HepG2 (cell line): ENCODE data around the gene ZNF669. TPM values are rescaled to one million over a fixed set of nuclear protein-coding genes. Genes with fewer than 3 reads are reported as not detected.

Source experiments
- POLR2G ChIP-seq: fragments of 200-400 bp; formaldehyde crosslinking; IDR thresholded peaks from 2 replicates; pipeline ENCODE4 v1.6.1; 2018; ENCODE audit warnings: mild to moderate bottlenecking, low read depth, low read length, moderate library complexity
- SMARCC2 ChIP-seq: fragments of 450-650 bp; IDR thresholded peaks from 2 replicates; pipeline ENCODE4 v1.6.1; 2017; ENCODE audit warnings: antibody characterized with exemption, mild to moderate bottlenecking
- SNAI1 ChIP-seq: sonication (generic); formaldehyde crosslinking; IDR thresholded peaks from 2 replicates; pipeline ENCODE4 v1.5.0; 2020; ENCODE audit warnings: mild to moderate bottlenecking, missing genetic modification reagents, borderline replicate concordance
- SP4 ChIP-seq: sonication (generic); formaldehyde crosslinking; IDR thresholded peaks from 2 replicates; pipeline ENCODE4 v1.8.1; 2023; ENCODE audit warnings: mild to moderate bottlenecking, missing genetic modification reagents
- ZNF138 ChIP-seq: sonication (generic); formaldehyde crosslinking; IDR thresholded peaks from 2 replicates; pipeline ENCODE4 v1.5.0; 2020; ENCODE audit warnings: mild to moderate bottlenecking, low read depth, missing genetic modification reagents
- polyA plus RNA-seq, 8 experiments: library from polyadenylated mRNA; depleted of rRNA in 3 of 8; stranded (reverse) in 7 of 8; unstranded in 1 of 8; fragments of >200 nt; fragmentation: Illumina TruSeq in 4 of 8; extraction: Trizol in 4 of 8; gene quantifications; 2 replicates each; pipeline versions ENCODE4 v1.2.1 to v1.2.3, GENCODE V29; 2011 to 2016; ENCODE audit warnings: low read depth in 4 of 8, missing spikeins in 1 of 8, mixed read lengths in 1 of 8; ENCODE audit not compliant: insufficient read depth in 1 of 8
- total RNA-seq, 5 experiments: library from RNA; depleted of rRNA; stranded (reverse); fragments of >200 nt; fragmentation: Illumina TruSeq; extraction: Trizol; gene quantifications; 2 replicates each; pipeline ENCODE4 v1.2.3, GENCODE V29; 2016; ENCODE audit warnings: low read depth in 1 of 5
- TF ChIP-seq, protein P1 (sequence below): sonication (generic); formaldehyde crosslinking; IDR thresholded peaks from 2 replicates; pipeline ENCODE4 v1.4.0; 2020; ENCODE audit warnings: missing genetic modification reagents; ENCODE audit errors: not compliant biosample characterization
- TF ChIP-seq, protein P2 (sequence below): sonication (generic); formaldehyde crosslinking; IDR thresholded peaks from 2 replicates; pipeline ENCODE4 v1.5.0; 2020; ENCODE audit warnings: mild to moderate bottlenecking, missing genetic modification reagents, borderline replicate concordance
- TF ChIP-seq, protein P3 (sequence below): sonication (generic); formaldehyde crosslinking; IDR thresholded peaks from 2 replicates; pipeline ENCODE4 v1.4.0; 2020; ENCODE audit warnings: mild to moderate bottlenecking, missing genetic modification reagents, borderline replicate concordance
- TF ChIP-seq, protein P4 (sequence below): sonication (generic); formaldehyde crosslinking; IDR thresholded peaks from 2 replicates; pipeline ENCODE4 v1.8.1; 2023; ENCODE audit warnings: mild to moderate bottlenecking, missing genetic modification reagents
- TF ChIP-seq, protein P5 (sequence below): sonication (generic); formaldehyde crosslinking; IDR thresholded peaks from 2 replicates; pipeline ENCODE4 v1.4.0; 2020; ENCODE audit warnings: mild to moderate bottlenecking, missing genetic modification reagents

ZNF669 gene
- total and polyA plus RNA-seq, 2 of the 13 experiments (the other 11 are each of a cell fraction or from before 2014, with no cell fraction given): 3.1 to 14.6 TPM

DNA sequence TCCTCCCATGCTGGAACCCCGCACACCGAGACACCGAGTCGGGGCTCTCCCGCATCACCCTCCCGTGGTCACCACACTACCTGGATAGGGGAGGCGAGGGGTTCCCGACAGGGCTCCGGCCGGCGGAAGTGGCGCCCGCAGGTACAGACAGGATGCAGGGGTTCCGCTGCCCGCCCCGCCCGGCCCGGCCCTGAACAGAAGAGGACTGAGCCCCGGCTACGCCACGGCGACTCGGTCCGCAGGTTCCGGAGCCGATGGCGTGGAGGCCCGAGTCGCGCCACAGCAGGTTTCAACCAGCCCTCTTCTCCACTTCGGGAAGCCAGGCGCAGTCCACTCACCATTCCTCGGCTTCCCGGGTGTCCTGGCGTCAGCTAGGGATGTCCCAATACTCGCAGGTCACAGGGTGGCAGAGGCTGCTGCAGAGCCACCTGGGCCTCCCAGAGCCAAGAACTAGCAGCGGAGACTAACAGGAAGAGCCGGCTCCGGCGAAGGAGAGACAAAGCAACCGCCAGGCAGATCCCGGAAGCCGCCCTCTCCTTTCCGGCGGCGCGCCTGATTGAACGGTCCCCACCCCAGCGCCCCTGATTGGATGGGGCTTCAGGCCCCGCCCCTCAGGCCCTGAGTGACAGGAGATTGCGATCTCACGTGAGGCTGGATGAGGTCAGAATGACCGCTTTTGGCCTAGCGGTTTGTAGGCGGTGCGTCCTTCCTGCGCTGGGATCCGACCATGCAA lies at the start of gene ZNF669 (continued):
- TF ChIP-seq, protein P1, sequence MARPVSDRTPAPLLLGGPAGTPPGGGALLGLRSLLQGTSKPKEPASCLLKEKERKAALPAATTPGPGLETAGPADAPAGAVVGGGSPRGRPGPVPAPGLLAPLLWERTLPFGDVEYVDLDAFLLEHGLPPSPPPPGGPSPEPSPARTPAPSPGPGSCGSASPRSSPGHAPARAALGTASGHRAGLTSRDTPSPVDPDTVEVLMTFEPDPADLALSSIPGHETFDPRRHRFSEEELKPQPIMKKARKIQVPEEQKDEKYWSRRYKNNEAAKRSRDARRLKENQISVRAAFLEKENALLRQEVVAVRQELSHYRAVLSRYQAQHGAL: no peak
- TF ChIP-seq SNAI1 (CRISPR knock-in tag): no peak
- TF ChIP-seq, protein P2, sequence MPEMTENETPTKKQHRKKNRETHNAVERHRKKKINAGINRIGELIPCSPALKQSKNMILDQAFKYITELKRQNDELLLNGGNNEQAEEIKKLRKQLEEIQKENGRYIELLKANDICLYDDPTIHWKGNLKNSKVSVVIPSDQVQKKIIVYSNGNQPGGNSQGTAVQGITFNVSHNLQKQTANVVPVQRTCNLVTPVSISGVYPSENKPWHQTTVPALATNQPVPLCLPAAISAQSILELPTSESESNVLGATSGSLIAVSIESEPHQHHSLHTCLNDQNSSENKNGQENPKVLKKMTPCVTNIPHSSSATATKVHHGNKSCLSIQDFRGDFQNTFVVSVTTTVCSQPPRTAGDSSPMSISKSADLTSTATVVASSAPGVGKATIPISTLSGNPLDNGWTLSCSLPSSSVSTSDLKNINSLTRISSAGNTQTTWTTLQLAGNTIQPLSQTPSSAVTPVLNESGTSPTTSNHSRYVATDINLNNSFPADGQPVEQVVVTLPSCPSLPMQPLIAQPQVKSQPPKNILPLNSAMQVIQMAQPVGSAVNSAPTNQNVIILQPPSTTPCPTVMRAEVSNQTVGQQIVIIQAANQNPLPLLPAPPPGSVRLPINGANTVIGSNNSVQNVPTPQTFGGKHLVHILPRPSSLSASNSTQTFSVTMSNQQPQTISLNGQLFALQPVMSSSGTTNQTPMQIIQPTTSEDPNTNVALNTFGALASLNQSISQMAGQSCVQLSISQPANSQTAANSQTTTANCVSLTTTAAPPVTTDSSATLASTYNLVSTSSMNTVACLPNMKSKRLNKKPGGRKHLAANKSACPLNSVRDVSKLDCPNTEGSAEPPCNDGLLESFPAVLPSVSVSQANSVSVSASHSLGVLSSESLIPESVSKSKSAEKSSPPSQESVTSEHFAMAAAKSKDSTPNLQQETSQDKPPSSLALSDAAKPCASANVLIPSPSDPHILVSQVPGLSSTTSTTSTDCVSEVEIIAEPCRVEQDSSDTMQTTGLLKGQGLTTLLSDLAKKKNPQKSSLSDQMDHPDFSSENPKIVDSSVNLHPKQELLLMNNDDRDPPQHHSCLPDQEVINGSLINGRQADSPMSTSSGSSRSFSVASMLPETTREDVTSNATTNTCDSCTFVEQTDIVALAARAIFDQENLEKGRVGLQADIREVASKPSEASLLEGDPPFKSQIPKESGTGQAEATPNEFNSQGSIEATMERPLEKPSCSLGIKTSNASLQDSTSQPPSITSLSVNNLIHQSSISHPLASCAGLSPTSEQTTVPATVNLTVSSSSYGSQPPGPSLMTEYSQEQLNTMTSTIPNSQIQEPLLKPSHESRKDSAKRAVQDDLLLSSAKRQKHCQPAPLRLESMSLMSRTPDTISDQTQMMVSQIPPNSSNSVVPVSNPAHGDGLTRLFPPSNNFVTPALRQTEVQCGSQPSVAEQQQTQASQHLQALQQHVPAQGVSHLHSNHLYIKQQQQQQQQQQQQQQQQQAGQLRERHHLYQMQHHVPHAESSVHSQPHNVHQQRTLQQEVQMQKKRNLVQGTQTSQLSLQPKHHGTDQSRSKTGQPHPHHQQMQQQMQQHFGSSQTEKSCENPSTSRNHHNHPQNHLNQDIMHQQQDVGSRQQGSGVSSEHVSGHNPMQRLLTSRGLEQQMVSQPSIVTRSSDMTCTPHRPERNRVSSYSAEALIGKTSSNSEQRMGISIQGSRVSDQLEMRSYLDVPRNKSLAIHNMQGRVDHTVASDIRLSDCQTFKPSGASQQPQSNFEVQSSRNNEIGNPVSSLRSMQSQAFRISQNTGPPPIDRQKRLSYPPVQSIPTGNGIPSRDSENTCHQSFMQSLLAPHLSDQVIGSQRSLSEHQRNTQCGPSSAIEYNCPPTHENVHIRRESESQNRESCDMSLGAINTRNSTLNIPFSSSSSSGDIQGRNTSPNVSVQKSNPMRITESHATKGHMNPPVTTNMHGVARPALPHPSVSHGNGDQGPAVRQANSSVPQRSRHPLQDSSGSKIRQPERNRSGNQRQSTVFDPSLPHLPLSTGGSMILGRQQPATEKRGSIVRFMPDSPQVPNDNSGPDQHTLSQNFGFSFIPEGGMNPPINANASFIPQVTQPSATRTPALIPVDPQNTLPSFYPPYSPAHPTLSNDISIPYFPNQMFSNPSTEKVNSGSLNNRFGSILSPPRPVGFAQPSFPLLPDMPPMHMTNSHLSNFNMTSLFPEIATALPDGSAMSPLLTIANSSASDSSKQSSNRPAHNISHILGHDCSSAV (CRISPR knock-in tag): no peak
- TF ChIP-seq SMARCC2: no peak
- TF ChIP-seq, protein P3, sequence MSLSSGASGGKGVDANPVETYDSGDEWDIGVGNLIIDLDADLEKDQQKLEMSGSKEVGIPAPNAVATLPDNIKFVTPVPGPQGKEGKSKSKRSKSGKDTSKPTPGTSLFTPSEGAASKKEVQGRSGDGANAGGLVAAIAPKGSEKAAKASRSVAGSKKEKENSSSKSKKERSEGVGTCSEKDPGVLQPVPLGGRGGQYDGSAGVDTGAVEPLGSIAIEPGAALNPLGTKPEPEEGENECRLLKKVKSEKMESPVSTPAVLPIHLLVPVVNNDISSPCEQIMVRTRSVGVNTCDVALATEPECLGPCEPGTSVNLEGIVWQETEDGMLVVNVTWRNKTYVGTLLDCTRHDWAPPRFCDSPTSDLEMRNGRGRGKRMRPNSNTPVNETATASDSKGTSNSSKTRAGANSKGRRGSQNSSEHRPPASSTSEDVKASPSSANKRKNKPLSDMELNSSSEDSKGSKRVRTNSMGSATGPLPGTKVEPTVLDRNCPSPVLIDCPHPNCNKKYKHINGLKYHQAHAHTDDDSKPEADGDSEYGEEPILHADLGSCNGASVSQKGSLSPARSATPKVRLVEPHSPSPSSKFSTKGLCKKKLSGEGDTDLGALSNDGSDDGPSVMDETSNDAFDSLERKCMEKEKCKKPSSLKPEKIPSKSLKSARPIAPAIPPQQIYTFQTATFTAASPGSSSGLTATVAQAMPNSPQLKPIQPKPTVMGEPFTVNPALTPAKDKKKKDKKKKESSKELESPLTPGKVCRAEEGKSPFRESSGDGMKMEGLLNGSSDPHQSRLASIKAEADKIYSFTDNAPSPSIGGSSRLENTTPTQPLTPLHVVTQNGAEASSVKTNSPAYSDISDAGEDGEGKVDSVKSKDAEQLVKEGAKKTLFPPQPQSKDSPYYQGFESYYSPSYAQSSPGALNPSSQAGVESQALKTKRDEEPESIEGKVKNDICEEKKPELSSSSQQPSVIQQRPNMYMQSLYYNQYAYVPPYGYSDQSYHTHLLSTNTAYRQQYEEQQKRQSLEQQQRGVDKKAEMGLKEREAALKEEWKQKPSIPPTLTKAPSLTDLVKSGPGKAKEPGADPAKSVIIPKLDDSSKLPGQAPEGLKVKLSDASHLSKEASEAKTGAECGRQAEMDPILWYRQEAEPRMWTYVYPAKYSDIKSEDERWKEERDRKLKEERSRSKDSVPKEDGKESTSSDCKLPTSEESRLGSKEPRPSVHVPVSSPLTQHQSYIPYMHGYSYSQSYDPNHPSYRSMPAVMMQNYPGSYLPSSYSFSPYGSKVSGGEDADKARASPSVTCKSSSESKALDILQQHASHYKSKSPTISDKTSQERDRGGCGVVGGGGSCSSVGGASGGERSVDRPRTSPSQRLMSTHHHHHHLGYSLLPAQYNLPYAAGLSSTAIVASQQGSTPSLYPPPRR (CRISPR knock-in tag): no peak
- TF ChIP-seq ZNF138 (CRISPR knock-in tag): peak; percentile 69; the same call in 1 of the 2 replicates
- peak; percentile 82 for TF ChIP-seq SP4 (CRISPR knock-in tag)
- TF ChIP-seq, protein P4, sequence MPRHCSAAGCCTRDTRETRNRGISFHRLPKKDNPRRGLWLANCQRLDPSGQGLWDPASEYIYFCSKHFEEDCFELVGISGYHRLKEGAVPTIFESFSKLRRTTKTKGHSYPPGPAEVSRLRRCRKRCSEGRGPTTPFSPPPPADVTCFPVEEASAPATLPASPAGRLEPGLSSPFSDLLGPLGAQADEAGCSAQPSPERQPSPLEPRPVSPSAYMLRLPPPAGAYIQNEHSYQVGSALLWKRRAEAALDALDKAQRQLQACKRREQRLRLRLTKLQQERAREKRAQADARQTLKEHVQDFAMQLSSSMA (CRISPR knock-in tag): 0 out of 2 replicates have a peak, but pooled peaks have one; percentile 18
- TF ChIP-seq, protein P5, sequence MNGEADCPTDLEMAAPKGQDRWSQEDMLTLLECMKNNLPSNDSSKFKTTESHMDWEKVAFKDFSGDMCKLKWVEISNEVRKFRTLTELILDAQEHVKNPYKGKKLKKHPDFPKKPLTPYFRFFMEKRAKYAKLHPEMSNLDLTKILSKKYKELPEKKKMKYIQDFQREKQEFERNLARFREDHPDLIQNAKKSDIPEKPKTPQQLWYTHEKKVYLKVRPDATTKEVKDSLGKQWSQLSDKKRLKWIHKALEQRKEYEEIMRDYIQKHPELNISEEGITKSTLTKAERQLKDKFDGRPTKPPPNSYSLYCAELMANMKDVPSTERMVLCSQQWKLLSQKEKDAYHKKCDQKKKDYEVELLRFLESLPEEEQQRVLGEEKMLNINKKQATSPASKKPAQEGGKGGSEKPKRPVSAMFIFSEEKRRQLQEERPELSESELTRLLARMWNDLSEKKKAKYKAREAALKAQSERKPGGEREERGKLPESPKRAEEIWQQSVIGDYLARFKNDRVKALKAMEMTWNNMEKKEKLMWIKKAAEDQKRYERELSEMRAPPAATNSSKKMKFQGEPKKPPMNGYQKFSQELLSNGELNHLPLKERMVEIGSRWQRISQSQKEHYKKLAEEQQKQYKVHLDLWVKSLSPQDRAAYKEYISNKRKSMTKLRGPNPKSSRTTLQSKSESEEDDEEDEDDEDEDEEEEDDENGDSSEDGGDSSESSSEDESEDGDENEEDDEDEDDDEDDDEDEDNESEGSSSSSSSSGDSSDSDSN (CRISPR knock-in tag): peak; percentile 92; the same call in 1 of the 2 replicates
- TF ChIP-seq POLR2G: peak; percentile 92
